Muscle of leg (tissue), 11 donors: Measurements from ENCODE around the gene CEPT1. TPM values are rescaled to one million over a fixed set of nuclear protein-coding genes. Genes with fewer than 3 reads are reported as not detected.

ENCODE experiments used
- DNase-seq: peaks from one replicate; pipeline ENCODE4 v3.0.0; 2013
- H3K27ac ChIP-seq: one replicate; pipeline ENCODE4 v1.5.1; 2013; ENCODE audit warnings: mild to moderate bottlenecking, low read length, control low read depth
- H3K27me3 ChIP-seq: one replicate; pipeline ENCODE4 v1.6.1; 2013; ENCODE audit warnings: low read length; ENCODE audit not compliant: control insufficient read depth, insufficient read depth
- H3K36me3 ChIP-seq: one replicate; pipeline ENCODE4 v1.6.1; 2013; ENCODE audit warnings: low read length; ENCODE audit not compliant: control insufficient read depth, insufficient read depth
- H3K4me1 ChIP-seq: one replicate; pipeline ENCODE4 v1.6.1; 2013; ENCODE audit warnings: low read length; ENCODE audit not compliant: control insufficient read depth, insufficient read depth
- H3K4me3 ChIP-seq: one replicate; pipeline ENCODE4 v1.5.1; 2013; ENCODE audit warnings: low read length, control low read depth
- H3K9me3 ChIP-seq: replicated peaks from 2 replicates; pipeline ENCODE4 v1.6.1; 2013; ENCODE audit warnings: low read depth, low read length; ENCODE audit not compliant: control insufficient read depth
- WGBS: methylation state at CpG from one replicate; pipeline ENCODE4 v1.1.5; 2013; ENCODE audit warnings: missing lambda C conversion rate; ENCODE audit not compliant: insufficient coverage; 5-methylcytosine and 5-hydroxymethylcytosine counted together
- polyA plus RNA-seq, 8 donors: library from polyadenylated mRNA; unstranded; fragments of 120-200 nt; gene quantifications; one replicate each; pipeline versions ENCODE4 v1.2.1 to v1.2.3, GENCODE V29; 2013; ENCODE audit warnings: inconsistent platforms in 1 of 8, low replicate concordance in 1 of 8; ENCODE audit not compliant: insufficient read length in 8 of 8, insufficient read depth in 1 of 8
- total RNA-seq: library from RNA; stranded (reverse); fragments of 120-200 nt; gene quantifications from one replicate; pipeline ENCODE4 v1.2.4, GENCODE V29; 2013

CEPT1 gene
- total and polyA plus RNA-seq, 9 donors: 17.7 to 26.2 (median 24.4) TPM

- WGBS: 100% methylated on average over 1 of the region's 8 CpGs
- Histone ChIP-seq H3K4me3 (no peak overlapping the region), H3K27me3 (no peaks in the 10 kb centered on the region), H3K27ac (no peak overlapping the region), H3K9me3 (no peaks in the 10 kb centered on the region), H3K4me1 (no peaks in the 10 kb centered on the region), H3K36me3 (no peaks in the 10 kb centered on the region)
- DNase-seq: no peak
Measured at GRCh38 chr1:111218701-111219556, 78.9 kb downstream of the CEPT1 start.

- H3K4me1 ChIP-seq: no peaks in the 10 kb centered on the region
- H3K27ac ChIP-seq: no peak overlapping the region
- 80% methylated on average over 2 of the region's 5 CpGs for WGBS
Measured at GRCh38 chr1:111219557-111220286, 79.7 kb downstream of the CEPT1 start.

GRCh38 chr1:111220302-111220890 lies 80.4 kb downstream of the CEPT1 start:
- 91% methylated on average over 4 of the region's 6 CpGs for WGBS
- Histone ChIP-seq H3K27me3 (no peaks in the 10 kb centered on the region), H3K27ac (no peak overlapping the region), H3K36me3 (no peaks in the 10 kb centered on the region), H3K4me1 (no peaks in the 10 kb centered on the region), H3K4me3 (no peak overlapping the region), H3K9me3 (no peaks in the 10 kb centered on the region)
- DNase-seq: no peak

More at GRCh38 chr1:111219557-111220286, 79.7 kb downstream of the CEPT1 start:
- Histone ChIP-seq H3K36me3 (no peaks in the 10 kb centered on the region), H3K9me3 (no peaks in the 10 kb centered on the region), H3K4me3 (no peak overlapping the region), H3K27me3 (no peaks in the 10 kb centered on the region)
- DNase-seq: peak; percentile 32

GRCh38 chr1:111221276-111221632 lies 81.2 kb downstream of the CEPT1 start:
- Histone ChIP-seq H3K4me1 (no peaks in the 10 kb centered on the region), H3K27ac (no peak overlapping the region), H3K36me3 (no peaks in the 10 kb centered on the region), H3K9me3 (no peaks in the 10 kb centered on the region), H3K27me3 (no peaks in the 10 kb centered on the region), H3K4me3 (no peak overlapping the region)
- no CpG with 5 or more reads among the region's 2 CpGs for WGBS
- no peak for DNase-seq

GRCh38 chr1:111221633-111222291 lies 81.7 kb downstream of the CEPT1 start:
- Histone ChIP-seq H3K9me3 (no peaks in the 10 kb centered on the region), H3K4me1 (no peaks in the 10 kb centered on the region), H3K4me3 (no peak overlapping the region), H3K27ac (no peak overlapping the region), H3K36me3 (no peaks in the 10 kb centered on the region), H3K27me3 (no peaks in the 10 kb centered on the region)
- peak; percentile 50 for DNase-seq
- WGBS: 14% methylated on average over 1 of the region's 5 CpGs

GRCh38 chr1:111222308-111223125 lies 82.5 kb downstream of the CEPT1 start:
- 30% methylated on average over 7 of the region's 10 CpGs for WGBS
- Histone ChIP-seq H3K36me3 (no peaks in the 10 kb centered on the region), H3K9me3 (no peaks in the 10 kb centered on the region), H3K4me3 (no peak overlapping the region), H3K27ac (no peak overlapping the region), H3K27me3 (no peaks in the 10 kb centered on the region), H3K4me1 (no peaks in the 10 kb centered on the region)
- DNase-seq: peak; percentile 38

GRCh38 chr1:111223126-111223685 lies 83.2 kb downstream of the CEPT1 start:
- H3K4me3 ChIP-seq: no peak overlapping the region
- no peaks in the 10 kb centered on the region for H3K4me1 ChIP-seq
- no peaks in the 10 kb centered on the region for H3K9me3 ChIP-seq
- H3K27ac ChIP-seq: no peak overlapping the region
- 76% methylated on average over 5 of the region's 6 CpGs for WGBS
- no peak for DNase-seq
- H3K27me3 ChIP-seq: no peaks in the 10 kb centered on the region
- no peaks in the 10 kb centered on the region for H3K36me3 ChIP-seq

- Histone ChIP-seq H3K4me1 (no peaks in the 10 kb centered on the region), H3K36me3 (no peaks in the 10 kb centered on the region), H3K27me3 (no peaks in the 10 kb centered on the region), H3K9me3 (no peaks in the 10 kb centered on the region), H3K27ac (no peak overlapping the region), H3K4me3 (no peak overlapping the region)
- no peak for DNase-seq
Measured at GRCh38 chr1:111225091-111225490, 85.1 kb downstream of the CEPT1 start.

GRCh38 chr1:111225717-111226400 lies 85.8 kb downstream of the CEPT1 start:
- Histone ChIP-seq H3K9me3 (no peaks in the 10 kb centered on the region), H3K4me3 (no peak overlapping the region), H3K36me3 (no peaks in the 10 kb centered on the region), H3K27me3 (no peaks in the 10 kb centered on the region), H3K27ac (no peak overlapping the region), H3K4me1 (no peaks in the 10 kb centered on the region)
- no peak for DNase-seq
- WGBS: 92% methylated on average over 2 of the region's 6 CpGs
